ENCODE data around the gene RALGAPA2.

RALGAPA2 gene

DNA sequence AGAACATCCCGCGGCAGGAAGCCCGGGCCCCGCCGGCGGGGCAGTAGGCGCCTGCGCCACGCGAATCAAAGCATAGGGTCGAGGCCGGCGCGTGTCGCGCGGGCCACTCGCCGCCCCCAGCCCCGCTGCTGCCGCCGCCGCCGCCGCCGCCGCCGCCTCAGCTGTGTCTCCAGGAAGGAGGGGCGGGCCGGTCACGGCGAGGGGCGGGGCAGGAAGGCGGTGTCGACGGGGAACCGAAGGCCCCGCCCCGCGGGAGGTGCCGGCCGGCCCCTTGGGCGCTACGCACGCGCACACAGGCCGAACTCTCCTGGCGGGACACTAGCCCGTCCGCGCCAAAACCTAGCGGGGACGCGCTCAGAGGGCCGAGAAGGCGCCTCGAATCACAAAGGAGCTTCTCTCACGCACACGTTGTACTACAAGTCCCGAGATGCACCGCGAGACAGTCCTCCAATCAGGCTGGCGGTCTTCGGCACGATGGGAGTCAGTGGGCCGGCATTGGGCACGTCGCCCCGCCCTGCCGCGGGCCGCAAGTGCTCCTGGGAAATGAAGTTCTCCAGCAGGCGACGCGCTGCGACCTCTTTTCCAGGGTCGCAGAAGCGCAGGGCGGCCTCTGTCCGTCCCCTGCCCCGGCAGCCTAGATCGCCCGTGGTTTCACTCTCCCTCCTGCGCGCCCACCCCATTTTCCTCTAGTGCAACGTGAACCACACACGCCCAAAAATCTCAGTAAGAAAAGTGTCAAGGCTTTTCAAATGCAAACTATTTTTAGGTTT is at the start of gene RALGAPA2:
Gene RALGAPA2 (minus strand): TSS at position 171 of the 770 bp plus-strand sequence. CDS start 164 bp downstream, at position 7.
- no peaks in the 10 kb centered on the region for H3K36me3 ChIP-seq (ENCODE audit: insufficient read depth, low read length)
- H3K4me1 ChIP-seq (ENCODE audit: insufficient read depth, low read length, poor library complexity, severe bottlenecking): peaks cover 26% of the 10 kb centered on the region
- H3K27me3 ChIP-seq (ENCODE audit: insufficient read depth, low read length, poor library complexity, severe bottlenecking): no peaks in the 10 kb centered on the region
- no peaks in the 10 kb centered on the region for H3F3A ChIP-seq (ENCODE audit: low read depth)
- H2AFZ ChIP-seq (ENCODE audit: low read length): peak within 1 kb of the TSS; percentile 96
- peak within 1 kb of the TSS; percentile 67 for H3K9ac ChIP-seq (ENCODE audit: low read depth, low read length, poor library complexity, severe bottlenecking)
- H3K4me2 ChIP-seq (ENCODE audit: low read depth, low read length, poor library complexity, severe bottlenecking): peak within 1 kb of the TSS; percentile 91
- no peaks in the 10 kb centered on the region for H3K9me2 ChIP-seq (replicated peaks; ENCODE audit: low read depth, low read length)
- peak within 1 kb of the TSS; percentile 95 for H3K4me3 ChIP-seq (ENCODE audit: low read length, poor library complexity, severe bottlenecking)
- H3K9me3 ChIP-seq (ENCODE audit: insufficient read depth, low read depth, low read length): no peaks in the 10 kb centered on the region
- peaks cover 30% of the 10 kb centered on the region for H3K79me2 ChIP-seq (ENCODE audit: insufficient read depth, low read length)
- no peak for TF ChIP-seq EZH2phosphoT487 (IDR thresholded peaks at IDR 0.05; ENCODE audit: borderline replicate concordance)
- TF ChIP-seq, protein P1, sequence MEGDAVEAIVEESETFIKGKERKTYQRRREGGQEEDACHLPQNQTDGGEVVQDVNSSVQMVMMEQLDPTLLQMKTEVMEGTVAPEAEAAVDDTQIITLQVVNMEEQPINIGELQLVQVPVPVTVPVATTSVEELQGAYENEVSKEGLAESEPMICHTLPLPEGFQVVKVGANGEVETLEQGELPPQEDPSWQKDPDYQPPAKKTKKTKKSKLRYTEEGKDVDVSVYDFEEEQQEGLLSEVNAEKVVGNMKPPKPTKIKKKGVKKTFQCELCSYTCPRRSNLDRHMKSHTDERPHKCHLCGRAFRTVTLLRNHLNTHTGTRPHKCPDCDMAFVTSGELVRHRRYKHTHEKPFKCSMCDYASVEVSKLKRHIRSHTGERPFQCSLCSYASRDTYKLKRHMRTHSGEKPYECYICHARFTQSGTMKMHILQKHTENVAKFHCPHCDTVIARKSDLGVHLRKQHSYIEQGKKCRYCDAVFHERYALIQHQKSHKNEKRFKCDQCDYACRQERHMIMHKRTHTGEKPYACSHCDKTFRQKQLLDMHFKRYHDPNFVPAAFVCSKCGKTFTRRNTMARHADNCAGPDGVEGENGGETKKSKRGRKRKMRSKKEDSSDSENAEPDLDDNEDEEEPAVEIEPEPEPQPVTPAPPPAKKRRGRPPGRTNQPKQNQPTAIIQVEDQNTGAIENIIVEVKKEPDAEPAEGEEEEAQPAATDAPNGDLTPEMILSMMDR (conservative IDR thresholded peaks at IDR 0.05; ENCODE audit: low read length): no peak
- H4K20me1 ChIP-seq (ENCODE audit: insufficient read depth, low read length, poor library complexity, severe bottlenecking): peaks cover 4% of the 10 kb centered on the region

DNA sequence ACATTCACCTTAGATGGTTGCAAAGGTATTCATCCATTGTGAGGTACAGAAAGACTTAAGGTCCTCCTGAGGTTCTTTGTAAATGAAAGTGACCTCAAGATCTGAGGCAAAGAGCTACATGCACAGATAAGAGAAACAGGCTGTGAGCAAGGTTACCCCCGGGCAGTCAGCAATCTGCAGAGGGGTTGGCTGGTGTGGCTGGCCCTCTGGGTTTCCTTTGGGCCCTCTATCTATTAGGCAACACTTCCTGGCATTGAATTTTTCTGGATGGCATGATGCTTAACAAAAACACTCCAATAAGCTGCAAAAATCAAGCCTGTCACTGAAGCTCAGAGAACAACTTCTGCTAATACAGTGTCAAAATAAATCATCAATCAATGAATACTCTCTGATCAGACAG is 48.9 kb upstream of the RALGAPA2 start:
- Histone ChIP-seq H3K4me1 (ENCODE audit: insufficient read depth, low read length, poor library complexity, severe bottlenecking) (peaks cover 14% of the 10 kb centered on the region), H3K27me3 (ENCODE audit: insufficient read depth, low read length, poor library complexity, severe bottlenecking) (no peaks in the 10 kb centered on the region), H3K9ac (ENCODE audit: low read depth, low read length, poor library complexity, severe bottlenecking) (no peak overlapping the region), H3K4me3 (ENCODE audit: low read length, poor library complexity, severe bottlenecking) (no peak overlapping the region), H2AFZ (ENCODE audit: low read length) (no peak overlapping the region), H3K36me3 (ENCODE audit: insufficient read depth, low read length) (no peaks in the 10 kb centered on the region), H4K20me1 (ENCODE audit: insufficient read depth, low read length, poor library complexity, severe bottlenecking) (no peaks in the 10 kb centered on the region), H3F3A (ENCODE audit: low read depth) (no peaks in the 10 kb centered on the region), H3K4me2 (ENCODE audit: low read depth, low read length, poor library complexity, severe bottlenecking) (no peak overlapping the region), H3K9me2 (replicated peaks; ENCODE audit: low read depth, low read length) (no peaks in the 10 kb centered on the region), H3K9me3 (ENCODE audit: insufficient read depth, low read depth, low read length) (no peaks in the 10 kb centered on the region), H3K79me2 (ENCODE audit: insufficient read depth, low read length) (no peaks in the 10 kb centered on the region)
- TF ChIP-seq, protein P1 (conservative IDR thresholded peaks at IDR 0.05; ENCODE audit: low read length): no peak
- no peak for TF ChIP-seq EZH2phosphoT487 (IDR thresholded peaks at IDR 0.05; ENCODE audit: borderline replicate concordance)

DNA sequence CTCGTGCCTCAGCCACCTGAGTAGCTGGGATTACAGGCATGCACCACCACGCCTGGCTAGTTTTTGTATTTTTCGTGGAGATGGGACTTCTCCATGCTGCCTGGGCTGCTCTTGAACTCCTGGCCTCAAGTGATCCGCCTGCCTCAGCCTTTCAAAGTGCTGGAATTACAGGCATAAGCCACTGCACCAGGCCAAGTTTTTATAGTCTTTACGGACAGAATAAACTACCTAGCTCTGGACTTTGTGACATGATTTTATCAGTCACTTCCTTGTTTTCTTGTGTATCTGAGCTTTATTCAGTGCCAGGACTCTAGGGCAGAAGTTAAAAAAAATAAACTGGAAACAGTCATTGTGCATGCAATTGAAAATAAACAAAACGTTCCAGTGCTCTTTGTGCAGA is 46.7 kb upstream of the RALGAPA2 start:
- no peaks in the 10 kb centered on the region for H3K27me3 ChIP-seq (ENCODE audit: insufficient read depth, low read length, poor library complexity, severe bottlenecking)
- no peaks in the 10 kb centered on the region for H3K36me3 ChIP-seq (ENCODE audit: insufficient read depth, low read length)
- TF ChIP-seq, protein P1 (conservative IDR thresholded peaks at IDR 0.05; ENCODE audit: low read length): no peak
- no peak for TF ChIP-seq EZH2phosphoT487 (IDR thresholded peaks at IDR 0.05; ENCODE audit: borderline replicate concordance)
- no peaks in the 10 kb centered on the region for H4K20me1 ChIP-seq (ENCODE audit: insufficient read depth, low read length, poor library complexity, severe bottlenecking)
- no peak overlapping the region for H3K4me2 ChIP-seq (ENCODE audit: low read depth, low read length, poor library complexity, severe bottlenecking)
- H3K4me1 ChIP-seq (ENCODE audit: insufficient read depth, low read length, poor library complexity, severe bottlenecking): peaks cover 14% of the 10 kb centered on the region
- no peaks in the 10 kb centered on the region for H3K9me3 ChIP-seq (ENCODE audit: insufficient read depth, low read depth, low read length)
- no peak overlapping the region for H3K9ac ChIP-seq (ENCODE audit: low read depth, low read length, poor library complexity, severe bottlenecking)
- no peak overlapping the region for H2AFZ ChIP-seq (ENCODE audit: low read length)
- H3K4me3 ChIP-seq (ENCODE audit: low read length, poor library complexity, severe bottlenecking): no peak overlapping the region
- H3F3A ChIP-seq (ENCODE audit: low read depth): no peaks in the 10 kb centered on the region
- H3K9me2 ChIP-seq (replicated peaks; ENCODE audit: low read depth, low read length): no peaks in the 10 kb centered on the region
- no peaks in the 10 kb centered on the region for H3K79me2 ChIP-seq (ENCODE audit: insufficient read depth, low read length)
